ENCODE results near the gene RBFOX1.

- TF ChIP-seq CTCF (IDR thresholded peaks at IDR 0.05) (no peak), POLR2AphosphoS5 (IDR thresholded peaks at IDR 0.05) (no peak)
Measured at GRCh38 chr16:7380441-7380840, 47.8 kb downstream of the RBFOX1 start.
